WTC11 (cell line): Measurements from ENCODE around the gene NKX3-2.

Source experiments
- FOXP1 ChIP-seq: sonication (generic); formaldehyde crosslinking; IDR thresholded peaks from 2 replicates; pipeline ENCODE4 v1.8.0; 2022; ENCODE audit warnings: missing genetic modification reagents, mild to moderate bottlenecking, moderate library complexity, borderline replicate concordance
- TEAD4 ChIP-seq: sonication (generic); formaldehyde crosslinking; IDR thresholded peaks from 2 replicates; pipeline ENCODE4 v1.8.0; 2022; ENCODE audit warnings: mild to moderate bottlenecking, missing genetic modification reagents
- TP53 ChIP-seq: sonication (generic); formaldehyde crosslinking; IDR thresholded peaks from 2 replicates; pipeline ENCODE4 v1.8.1; 2023; ENCODE audit warnings: mild to moderate bottlenecking, missing genetic modification reagents
- TF ChIP-seq, protein P1 (sequence below): fragments of 200-600 bp; IDR thresholded peaks from 2 replicates; pipeline ENCODE4 v1.8.0; 2022; ENCODE audit warnings: antibody characterized with exemption
- TF ChIP-seq, protein P2 (sequence below): sonication (generic); formaldehyde crosslinking; IDR thresholded peaks from 2 replicates; pipeline ENCODE4 v1.8.1; 2023; ENCODE audit warnings: mild to moderate bottlenecking, moderate library complexity, missing genetic modification reagents

DNA sequence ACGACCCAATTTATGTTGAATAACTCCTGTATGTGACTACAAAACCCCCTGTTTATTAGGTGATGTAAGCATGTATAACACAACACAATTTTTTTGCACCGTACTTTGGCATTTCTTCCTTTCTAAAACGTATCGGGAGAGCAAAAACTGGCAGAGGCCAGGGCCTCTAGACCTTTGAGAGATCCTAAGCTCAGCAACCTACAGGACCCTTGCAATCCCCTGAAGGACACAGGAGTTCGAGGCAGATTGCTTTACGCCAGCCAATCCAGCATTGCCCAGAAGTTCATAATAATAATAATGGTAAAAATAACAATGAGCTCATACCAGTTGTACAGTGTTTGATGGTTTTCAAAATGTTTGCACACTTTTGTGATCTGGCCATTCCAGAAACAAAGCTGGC is 7.7 kb downstream of the NKX3-2 start:
- TF ChIP-seq, protein P1, sequence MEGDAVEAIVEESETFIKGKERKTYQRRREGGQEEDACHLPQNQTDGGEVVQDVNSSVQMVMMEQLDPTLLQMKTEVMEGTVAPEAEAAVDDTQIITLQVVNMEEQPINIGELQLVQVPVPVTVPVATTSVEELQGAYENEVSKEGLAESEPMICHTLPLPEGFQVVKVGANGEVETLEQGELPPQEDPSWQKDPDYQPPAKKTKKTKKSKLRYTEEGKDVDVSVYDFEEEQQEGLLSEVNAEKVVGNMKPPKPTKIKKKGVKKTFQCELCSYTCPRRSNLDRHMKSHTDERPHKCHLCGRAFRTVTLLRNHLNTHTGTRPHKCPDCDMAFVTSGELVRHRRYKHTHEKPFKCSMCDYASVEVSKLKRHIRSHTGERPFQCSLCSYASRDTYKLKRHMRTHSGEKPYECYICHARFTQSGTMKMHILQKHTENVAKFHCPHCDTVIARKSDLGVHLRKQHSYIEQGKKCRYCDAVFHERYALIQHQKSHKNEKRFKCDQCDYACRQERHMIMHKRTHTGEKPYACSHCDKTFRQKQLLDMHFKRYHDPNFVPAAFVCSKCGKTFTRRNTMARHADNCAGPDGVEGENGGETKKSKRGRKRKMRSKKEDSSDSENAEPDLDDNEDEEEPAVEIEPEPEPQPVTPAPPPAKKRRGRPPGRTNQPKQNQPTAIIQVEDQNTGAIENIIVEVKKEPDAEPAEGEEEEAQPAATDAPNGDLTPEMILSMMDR, result no peak
- TF ChIP-seq TEAD4 (CRISPR knock-in tag) (no peak), FOXP1 (CRISPR knock-in tag) (no peak), TP53 (CRISPR knock-in tag) (no peak)
- TF ChIP-seq, protein P2, sequence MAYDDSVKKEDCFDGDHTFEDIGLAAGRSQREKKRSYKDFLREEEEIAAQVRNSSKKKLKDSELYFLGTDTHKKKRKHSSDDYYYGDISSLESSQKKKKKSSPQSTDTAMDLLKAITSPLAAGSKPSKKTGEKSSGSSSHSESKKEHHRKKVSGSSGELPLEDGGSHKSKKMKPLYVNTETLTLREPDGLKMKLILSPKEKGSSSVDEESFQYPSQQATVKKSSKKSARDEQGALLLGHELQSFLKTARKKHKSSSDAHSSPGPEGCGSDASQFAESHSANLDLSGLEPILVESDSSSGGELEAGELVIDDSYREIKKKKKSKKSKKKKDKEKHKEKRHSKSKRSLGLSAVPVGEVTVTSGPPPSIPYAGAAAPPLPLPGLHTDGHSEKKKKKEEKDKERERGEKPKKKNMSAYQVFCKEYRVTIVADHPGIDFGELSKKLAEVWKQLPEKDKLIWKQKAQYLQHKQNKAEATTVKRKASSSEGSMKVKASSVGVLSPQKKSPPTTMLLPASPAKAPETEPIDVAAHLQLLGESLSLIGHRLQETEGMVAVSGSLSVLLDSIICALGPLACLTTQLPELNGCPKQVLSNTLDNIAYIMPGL, result no peak
